HepG2 (cell line): ENCODE results near the gene TMEM176A. TPM values are rescaled to one million over a fixed set of nuclear protein-coding genes. Genes with fewer than 3 reads are reported as not detected.
A peak's percentile ranks its signal among the peaks of the same experiment; 100 is the strongest.
"Not testable (repeated sequence)": the region's sequence is repeated elsewhere in the genome, so short reads cannot be mapped to it uniquely, and the experiment has no call there.

Source experiments
- CBFB ChIP-seq: sonication (generic); formaldehyde crosslinking; IDR thresholded peaks from 2 replicates; pipeline ENCODE4 v1.4.0; 2020; ENCODE audit warnings: missing genetic modification reagents
- CBX1 ChIP-seq: IDR thresholded peaks from one replicate; pipeline ENCODE4 v1.6.1; 2016; ENCODE audit warnings: antibody characterized with exemption, low read depth
- FOXK1 ChIP-seq: sonication (generic); formaldehyde crosslinking; IDR thresholded peaks from 2 replicates; pipeline ENCODE4 v1.4.0; 2020; ENCODE audit warnings: low read depth, missing genetic modification reagents, borderline replicate concordance
- FOXP1 ChIP-seq, 2 experiments: fragments of 450-650 bp in 1 of 2; IDR thresholded peaks; 2 replicates each; pipeline ENCODE4 v1.6.1; 2017 to 2018; ENCODE audit warnings: antibody characterized with exemption in 1 of 2
- GATAD2A ChIP-seq: IDR thresholded peaks from 2 replicates; pipeline ENCODE4 v1.6.1; 2016
- MXD1 ChIP-seq: sonication (generic); formaldehyde crosslinking; IDR thresholded peaks from 2 replicates; pipeline ENCODE4 v1.4.0; 2020; ENCODE audit warnings: mild to moderate bottlenecking, missing genetic modification reagents
- MYC ChIP-seq: sonication (generic); formaldehyde crosslinking; IDR thresholded peaks from 2 replicates; pipeline ENCODE4 v1.9.0; 2021; ENCODE audit warnings: missing genetic modification reagents, borderline replicate concordance
- NCOA2 ChIP-seq: sonication (generic); formaldehyde crosslinking; IDR thresholded peaks from 2 replicates; pipeline ENCODE4 v1.8.0; 2022; ENCODE audit warnings: inconsistent platforms
- NFKB2 ChIP-seq: sonication (generic); formaldehyde crosslinking; IDR thresholded peaks from 2 replicates; pipeline ENCODE4 v1.4.0; 2020; ENCODE audit warnings: missing genetic modification reagents, borderline replicate concordance
- NR2C2 ChIP-seq: sonication (generic); formaldehyde crosslinking; IDR thresholded peaks from 2 replicates; pipeline ENCODE4 v1.4.0; 2020; ENCODE audit warnings: missing genetic modification reagents, mild to moderate bottlenecking, moderate library complexity, borderline replicate concordance
- PITX1 ChIP-seq: sonication (generic); formaldehyde crosslinking; IDR thresholded peaks from 2 replicates; pipeline ENCODE4 v1.5.1; 2020; ENCODE audit warnings: mild to moderate bottlenecking, missing genetic modification reagents
- SOX6 ChIP-seq, 2 experiments: fragments of 450-650 bp in 1 of 2; sonication (generic) in 1 of 2; formaldehyde crosslinking in 1 of 2; IDR thresholded peaks; 2 replicates each; pipeline versions ENCODE4 v1.4.0 to v1.6.1; 2017 to 2020; ENCODE audit warnings: antibody characterized with exemption in 1 of 2, mild to moderate bottlenecking in 1 of 2, missing genetic modification reagents in 1 of 2
- TAF1 ChIP-seq: sonication (generic); formaldehyde crosslinking; IDR thresholded peaks from 2 replicates; pipeline ENCODE4 v1.4.0; 2020; ENCODE audit warnings: missing genetic modification reagents
- TMF1 ChIP-seq: sonication (generic); formaldehyde crosslinking; IDR thresholded peaks from 2 replicates; pipeline ENCODE4 v1.8.1; 2022; ENCODE audit warnings: low read depth, missing genetic modification reagents
- ZBTB20 ChIP-seq: sonication (generic); formaldehyde crosslinking; IDR thresholded peaks from 2 replicates; pipeline ENCODE4 v1.8.1; 2023; ENCODE audit warnings: missing genetic modification reagents, low read depth, mild to moderate bottlenecking, borderline replicate concordance
- ZBTB34 ChIP-seq: sonication (generic); formaldehyde crosslinking; IDR thresholded peaks from 2 replicates; pipeline ENCODE4 v1.8.0; 2022; ENCODE audit warnings: mild to moderate bottlenecking, missing genetic modification reagents
- ZNF17 ChIP-seq: sonication (generic); formaldehyde crosslinking; IDR thresholded peaks from 2 replicates; pipeline ENCODE4 v1.5.0; 2020; ENCODE audit warnings: mild to moderate bottlenecking, missing genetic modification reagents
- ZNF609 ChIP-seq: sonication (generic); formaldehyde crosslinking; IDR thresholded peaks from 2 replicates; pipeline ENCODE4 v1.4.0; 2020; ENCODE audit warnings: mild to moderate bottlenecking, missing genetic modification reagents, borderline replicate concordance
- ZNF883 ChIP-seq: sonication (generic); formaldehyde crosslinking; IDR thresholded peaks from 2 replicates; pipeline ENCODE4 v1.5.1; 2020; ENCODE audit warnings: mild to moderate bottlenecking, missing genetic modification reagents; ENCODE audit errors: not compliant biosample characterization
- ZSCAN5A ChIP-seq: sonication (generic); formaldehyde crosslinking; IDR thresholded peaks from 2 replicates; pipeline ENCODE4 v1.8.0; 2022; ENCODE audit warnings: mild to moderate bottlenecking, missing genetic modification reagents, borderline replicate concordance
- polyA plus RNA-seq, 8 experiments: library from polyadenylated mRNA; depleted of rRNA in 3 of 8; stranded (reverse) in 7 of 8; unstranded in 1 of 8; fragments of >200 nt; fragmentation: Illumina TruSeq in 4 of 8; extraction: Trizol in 4 of 8; gene quantifications; 2 replicates each; pipeline versions ENCODE4 v1.2.1 to v1.2.3, GENCODE V29; 2011 to 2016; ENCODE audit warnings: low read depth in 4 of 8, missing spikeins in 1 of 8, mixed read lengths in 1 of 8; ENCODE audit not compliant: insufficient read depth in 1 of 8
- total RNA-seq, 5 experiments: library from RNA; depleted of rRNA; stranded (reverse); fragments of >200 nt; fragmentation: Illumina TruSeq; extraction: Trizol; gene quantifications; 2 replicates each; pipeline ENCODE4 v1.2.3, GENCODE V29; 2016; ENCODE audit warnings: low read depth in 1 of 5

TMEM176A gene
- total and polyA plus RNA-seq, 2 of the 13 experiments (the other 11 are each of a cell fraction or from before 2014, with no cell fraction given), result not detected

- TF ChIP-seq GATAD2A (peak; percentile 49; the same call in 1 of the 2 replicates), CBX1 (peak; percentile 28), NR2C2 (0 out of 2 replicates have a peak, but pooled peaks have one; percentile 35), TMF1 (CRISPR knock-in tag) (peak; percentile 51; the same call in 1 of the 2 replicates), NFKB2 (CRISPR knock-in tag) (peak; percentile 82; the same call in 1 of the 2 replicates), FOXK1 (CRISPR knock-in tag) (peak; percentile 85), ZSCAN5A (0 out of 2 replicates have a peak, but pooled peaks have one; percentile 20), MXD1 (CRISPR knock-in tag) (peak; percentile 32; the same call in 1 of the 2 replicates), ZBTB20 (CRISPR knock-in tag) (peak; percentile 36; the same call in 1 of the 2 replicates), NCOA2 (CRISPR knock-in tag) (peak; percentile 42; the same call in 1 of the 2 replicates), ZNF609 (CRISPR knock-in tag) (peak; percentile 56), MYC (CRISPR knock-in tag) (peak; percentile 29; the same call in 1 of the 2 replicates), ZNF17 (CRISPR knock-in tag) (0 out of 2 replicates have a peak, but pooled peaks have one; percentile 1), ZBTB34 (CRISPR knock-in tag) (0 out of 2 replicates have a peak, but pooled peaks have one; percentile 43), FOXP1 (CRISPR knock-in tag; IDR thresholded peaks at IDR 0.05) (0 out of 2 replicates have a peak, but pooled peaks have one; percentile 21), PITX1 (CRISPR knock-in tag) (peak; percentile 79; the same call in 1 of the 2 replicates), CBFB (CRISPR knock-in tag) (peak; percentile 53; the same call in 1 of the 2 replicates), SOX6 (CRISPR knock-in tag; IDR thresholded peaks at IDR 0.05) (peak; percentile 87), ZNF883 (CRISPR knock-in tag) (peak; percentile 32), TAF1 (CRISPR knock-in tag) (peak; percentile 31; the same call in 1 of the 2 replicates)
- TF ChIP-seq FOXP1, SOX6 (IDR thresholded peaks at IDR 0.05): not testable (repeated sequence)
Observed at GRCh38 chr7:150807616-150808438, 7.3 kb downstream of the TMEM176A start (continued).
